Coronary artery (tissue), 2 donors: ENCODE measurements around the gene MASTL.

Experiments used
- DNase-seq: peaks from one replicate; pipeline ENCODE4 v3.0.0-alpha.2; 2017; ENCODE audit warnings: low spot score
- H3K27ac ChIP-seq, 2 donors: fragments of 200-600 bp; sonication (generic); one replicate each; pipeline ENCODE4 v1.5.1; 2016 to 2019
- H3K4me3 ChIP-seq: fragments of 200-600 bp; sonication (generic); 2 replicates; pipeline ENCODE4 v1.5.1; 2016; ENCODE audit warnings: mild to moderate bottlenecking, moderate library complexity
- TF ChIP-seq, protein P1 (sequence below): fragments of 200-600 bp; sonication (generic); IDR thresholded peaks from one replicate; pipeline ENCODE4 v1.5.1; 2019; ENCODE audit warnings: antibody characterized with exemption

MASTL gene

DNA sequence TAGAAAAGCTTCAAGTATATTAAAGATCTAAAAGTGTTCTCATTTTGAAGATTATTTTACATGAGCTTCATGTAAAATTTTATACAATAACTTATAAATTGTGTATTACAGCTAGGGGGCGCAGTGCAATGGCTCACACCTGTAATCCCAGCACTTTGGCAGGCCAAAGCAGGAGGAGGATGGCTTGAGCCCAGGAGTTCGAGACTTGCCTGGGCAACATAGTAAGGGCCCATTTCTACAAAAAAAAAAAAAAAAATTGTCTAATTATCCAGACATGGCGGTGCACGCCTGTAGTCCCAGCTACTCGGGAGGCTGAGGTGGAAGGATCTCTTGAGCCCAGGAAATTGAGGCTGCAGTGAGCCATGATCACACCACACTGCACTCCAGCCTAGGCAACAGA, 68.8 kb downstream of the MASTL start:
- no peak overlapping the region for H3K4me3 ChIP-seq
- H3K27ac ChIP-seq = no peak overlapping the region
- DNase-seq = no peak
- TF ChIP-seq, protein P1, sequence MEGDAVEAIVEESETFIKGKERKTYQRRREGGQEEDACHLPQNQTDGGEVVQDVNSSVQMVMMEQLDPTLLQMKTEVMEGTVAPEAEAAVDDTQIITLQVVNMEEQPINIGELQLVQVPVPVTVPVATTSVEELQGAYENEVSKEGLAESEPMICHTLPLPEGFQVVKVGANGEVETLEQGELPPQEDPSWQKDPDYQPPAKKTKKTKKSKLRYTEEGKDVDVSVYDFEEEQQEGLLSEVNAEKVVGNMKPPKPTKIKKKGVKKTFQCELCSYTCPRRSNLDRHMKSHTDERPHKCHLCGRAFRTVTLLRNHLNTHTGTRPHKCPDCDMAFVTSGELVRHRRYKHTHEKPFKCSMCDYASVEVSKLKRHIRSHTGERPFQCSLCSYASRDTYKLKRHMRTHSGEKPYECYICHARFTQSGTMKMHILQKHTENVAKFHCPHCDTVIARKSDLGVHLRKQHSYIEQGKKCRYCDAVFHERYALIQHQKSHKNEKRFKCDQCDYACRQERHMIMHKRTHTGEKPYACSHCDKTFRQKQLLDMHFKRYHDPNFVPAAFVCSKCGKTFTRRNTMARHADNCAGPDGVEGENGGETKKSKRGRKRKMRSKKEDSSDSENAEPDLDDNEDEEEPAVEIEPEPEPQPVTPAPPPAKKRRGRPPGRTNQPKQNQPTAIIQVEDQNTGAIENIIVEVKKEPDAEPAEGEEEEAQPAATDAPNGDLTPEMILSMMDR = peak; percentile 46

- no peak for DNase-seq
- no peak overlapping the region for H3K4me3 ChIP-seq
- TF ChIP-seq, protein P1 = no peak
Measured at GRCh38 chr10:27225011-27225590, 69.9 kb downstream of the MASTL start.

GRCh38 chr10:27225642-27226257, 70.6 kb downstream of the MASTL start:
- TF ChIP-seq, protein P1 = no peak
- no peak for DNase-seq
- Histone ChIP-seq H3K4me3 (no peak overlapping the region), H3K27ac (no peak overlapping the region)

More at GRCh38 chr10:27225011-27225590, 69.9 kb downstream of the MASTL start:
- H3K27ac ChIP-seq = no peak overlapping the region

- DNase-seq = no peak
- Histone ChIP-seq H3K4me3 (no peak overlapping the region), H3K27ac (no peak overlapping the region)
- TF ChIP-seq, protein P1 = no peak
Measured at GRCh38 chr10:27230022-27230421, 74.9 kb downstream of the MASTL start.

GRCh38 chr10:27235706-27236105, 80.6 kb downstream of the MASTL start:
- TF ChIP-seq, protein P1 = no peak
- DNase-seq = no peak
- Histone ChIP-seq H3K4me3 (no peak overlapping the region), H3K27ac (no peak overlapping the region)
